CD14-positive monocyte (primary cell): ENCODE measurements around the gene MTMR3. TPM values are rescaled to one million over a fixed set of nuclear protein-coding genes. Genes with fewer than 3 reads are reported as not detected.
A peak's percentile ranks its signal among the peaks of the same experiment; 100 is the strongest.
"Not testable (repeated sequence)": the region's sequence is repeated elsewhere in the genome, so short reads cannot be mapped to it uniquely, and the experiment has no call there.

Source experiments
- DNase-seq, 3 donors: peaks; one replicate each; pipeline ENCODE4 v3.0.0-alpha.2; 2011 to 2022
- H2AFZ ChIP-seq: 2 replicates; pipeline ENCODE4 v1.6.0; 2012; ENCODE audit warnings: mild to moderate bottlenecking, low read depth, low read length, inconsistent platforms; ENCODE audit not compliant: insufficient read depth, poor library complexity, severe bottlenecking
- H3K27ac ChIP-seq, 2 donors: 1 replicate in 1 of 2; 2 replicates in 1 of 2; pipeline ENCODE4 v1.5.1; 2012 to 2013; ENCODE audit warnings: low read length in 2 of 2, control low read depth in 1 of 2, inconsistent platforms in 1 of 2, low read depth in 1 of 2, mild to moderate bottlenecking in 1 of 2
- H3K27me3 ChIP-seq, 2 donors: one replicate each; pipeline versions ENCODE4 v1.6.0 to v1.6.1; 2011 to 2013; ENCODE audit warnings: low read length in 2 of 2; ENCODE audit not compliant: control insufficient read depth in 2 of 2, insufficient read depth in 2 of 2
- H3K36me3 ChIP-seq, 2 donors: replicated peaks in 1 of 2; 1 replicate in 1 of 2; 2 replicates in 1 of 2; pipeline versions ENCODE4 v1.5.1 to v1.6.1; 2012 to 2013; ENCODE audit warnings: low read length in 2 of 2, control low read depth in 1 of 2, inconsistent platforms in 1 of 2, mild to moderate bottlenecking in 1 of 2; ENCODE audit not compliant: insufficient read depth in 2 of 2, control insufficient read depth in 1 of 2
- H3K4me1 ChIP-seq, 2 donors: 1 replicate in 1 of 2; 2 replicates in 1 of 2; pipeline versions ENCODE4 v1.5.1 to v1.6.1; 2012 to 2013; ENCODE audit warnings: low read length in 2 of 2, control low read depth in 1 of 2, inconsistent platforms in 1 of 2, mild to moderate bottlenecking in 1 of 2, moderate library complexity in 1 of 2; ENCODE audit not compliant: insufficient read depth in 2 of 2, control insufficient read depth in 1 of 2
- H3K4me2 ChIP-seq: replicated peaks from 2 replicates; pipeline ENCODE3; 2012; ENCODE audit warnings: low read length, moderate library complexity, mild to moderate bottlenecking; ENCODE audit not compliant: poor library complexity, severe bottlenecking; ENCODE audit errors: extremely low read depth
- H3K4me3 ChIP-seq, 3 experiments: fragments of 200-600 bp in 1 of 3; sonication (generic) in 1 of 3; replicated peaks in 1 of 3; 1 replicate in 2 of 3; 2 replicates in 1 of 3; pipeline ENCODE4 v1.5.1; 2011 to 2013; ENCODE audit warnings: low read length in 3 of 3, mild to moderate bottlenecking in 3 of 3, control low read depth in 2 of 3, low read depth in 2 of 3, inconsistent platforms in 1 of 3, moderate library complexity in 1 of 3
- H3K79me2 ChIP-seq: 2 replicates; pipeline ENCODE4 v1.6.0; 2012; ENCODE audit warnings: mild to moderate bottlenecking, control low read depth, inconsistent platforms, low read length, moderate library complexity; ENCODE audit not compliant: insufficient read depth
- H3K9ac ChIP-seq: 2 replicates; pipeline ENCODE4 v1.6.0; 2017; ENCODE audit warnings: low read length, mild to moderate bottlenecking; ENCODE audit not compliant: insufficient read depth, poor library complexity, severe bottlenecking
- H3K9me3 ChIP-seq, 2 donors: replicated peaks in 1 of 2; 1 replicate in 1 of 2; 2 replicates in 1 of 2; pipeline versions ENCODE4 v1.5.1 to v1.6.1; 2012 to 2013; ENCODE audit warnings: low read length in 2 of 2, control low read depth in 1 of 2; ENCODE audit not compliant: control insufficient read depth in 1 of 2, insufficient read depth in 1 of 2
- H4K20me1 ChIP-seq: 2 replicates; pipeline ENCODE4 v1.6.0; 2012; ENCODE audit warnings: mild to moderate bottlenecking, low read length, control low read depth, moderate library complexity; ENCODE audit not compliant: insufficient read depth
- H3K27ac Mint-ChIP-seq, 7 donors: one replicate each; pipeline ENCODE4 v1.8.0; 2020; ENCODE audit warnings: mild to moderate bottlenecking in 7 of 7, mixed read lengths in 7 of 7, moderate library complexity in 6 of 7, inconsistent platforms in 2 of 7
- H3K27me3 Mint-ChIP-seq, 3 donors: one replicate each; pipeline ENCODE4 v1.8.0; 2021 to 2022; ENCODE audit warnings: low read depth in 3 of 3, mild to moderate bottlenecking in 3 of 3, mixed read lengths in 3 of 3, moderate library complexity in 3 of 3, inconsistent platforms in 1 of 3
- H3K36me3 Mint-ChIP-seq, 2 donors: one replicate each; pipeline ENCODE4 v1.8.0; 2020; ENCODE audit warnings: mixed read lengths in 2 of 2, inconsistent platforms in 1 of 2, mild to moderate bottlenecking in 1 of 2
- H3K4me1 Mint-ChIP-seq: one replicate; pipeline ENCODE4 v1.8.0; 2020; ENCODE audit warnings: mild to moderate bottlenecking, mixed read lengths
- H3K4me3 Mint-ChIP-seq, 2 donors: one replicate each; pipeline ENCODE4 v1.8.0; 2020; ENCODE audit warnings: mild to moderate bottlenecking in 2 of 2, mixed read lengths in 2 of 2, moderate library complexity in 1 of 2
- H3K9me3 Mint-ChIP-seq, 7 donors: one replicate each; pipeline ENCODE4 v1.8.0; 2020 to 2022; ENCODE audit warnings: mixed read lengths in 7 of 7, mild to moderate bottlenecking in 6 of 7, moderate library complexity in 6 of 7, inconsistent platforms in 2 of 7
- WGBS: methylation state at CpG from one replicate; pipeline ENCODE4 v1.1.5; 2013; ENCODE audit warnings: missing lambda C conversion rate; ENCODE audit not compliant: insufficient coverage; 5-methylcytosine and 5-hydroxymethylcytosine counted together
- intact Hi-C, 2 donors: fragments of 100-400 bp; cut with micrococcal nuclease; formaldehyde crosslinking; loops; one replicate each; pipeline versions ENCODE4 v1.15.0 to v1.15.1; 2023
- polyA plus RNA-seq, 3 donors: library from polyadenylated mRNA; depleted of rRNA in 1 of 3; unstranded in 2 of 3; stranded (reverse) in 1 of 3; fragments of 300-500 nt in 2 of 3; fragments of >200 nt in 1 of 3; fragmentation: Illumina TruSeq in 2 of 3; gene quantifications; 1 replicate in 2 of 3; 2 replicates in 1 of 3; pipeline ENCODE4 v1.2.3, GENCODE V29; 2012 to 2021
- TF ChIP-seq, protein P1 (sequence below): fragments of 200-600 bp; IDR thresholded peaks from one replicate; pipeline ENCODE4 v1.8.0; 2022; ENCODE audit warnings: antibody characterized with exemption, mild to moderate bottlenecking

Gene MTMR3
- polyA plus RNA-seq, 3 donors, result 23.4 to 86.1 (median 30.2) TPM

DNA sequence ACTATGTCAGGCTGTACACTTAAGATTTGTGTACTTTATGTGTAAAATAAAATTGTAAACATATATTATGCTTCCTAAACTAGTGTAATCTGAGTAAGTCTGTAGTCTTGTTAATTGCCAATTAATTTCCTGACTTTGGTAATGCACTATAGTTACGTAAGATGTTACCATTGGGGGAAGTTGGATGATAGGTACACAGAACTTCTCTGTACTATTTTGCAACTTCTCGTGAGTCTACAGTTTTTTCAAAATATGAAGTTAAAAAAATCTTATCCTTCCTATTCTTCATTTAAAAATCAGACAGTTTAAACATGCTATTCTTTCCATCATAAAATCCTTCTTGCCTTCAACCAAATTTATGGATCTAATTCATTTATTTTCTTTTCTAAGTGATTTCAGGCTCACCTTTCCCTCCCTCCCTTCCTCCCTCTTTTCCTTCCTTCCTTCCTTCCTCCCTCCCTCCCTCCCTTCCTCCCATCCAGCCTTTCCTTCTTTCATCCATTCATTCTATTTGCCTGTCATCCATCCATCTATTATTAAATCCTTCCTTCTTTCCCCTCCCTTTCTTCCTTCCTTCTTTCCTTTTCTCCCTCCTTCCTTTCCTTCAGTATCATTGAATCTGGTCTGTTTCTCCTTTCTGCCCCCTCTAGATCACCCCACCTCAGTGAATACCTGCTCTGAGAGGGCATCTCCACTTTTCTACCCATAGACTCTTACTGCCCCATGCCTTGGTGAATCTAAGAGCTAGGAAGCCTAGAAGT, 22.8 kb upstream of the MTMR3 start:
- peak overlapping the region; percentile 72 to 86 for H3K27ac ChIP-seq
- H3K36me3 Mint-ChIP-seq, result no peaks in the 10 kb centered on the region
- H3K27me3 ChIP-seq, result no peaks in the 10 kb centered on the region
- H3K4me3 Mint-ChIP-seq, result peak overlapping the region; percentile 63 to 86
- peak overlapping the region; percentile 74 for H3K4me2 ChIP-seq
- H3K9me3 ChIP-seq, result no peaks in the 10 kb centered on the region
- no CpG with 5 or more reads among the region's 2 CpGs for WGBS
- peaks cover 0 to 3% (median 1%) of the 10 kb centered on the region in 3 donors for H3K27me3 Mint-ChIP-seq
- peaks cover 43% of the 10 kb centered on the region for H3K4me1 Mint-ChIP-seq
- H2AFZ ChIP-seq, result peak overlapping the region; percentile 52
- H3K27ac Mint-ChIP-seq, result peak overlapping the region; percentile 95 to 97 (median 97)
- H3K9me3 Mint-ChIP-seq, result no peaks in the 10 kb centered on the region
- no peak overlapping the region for H3K9ac ChIP-seq
- H3K4me3 ChIP-seq, result peak overlapping the region in 1 of 3 experiments; percentile 60
- H3K36me3 ChIP-seq, result no peaks in the 10 kb centered on the region
- TF ChIP-seq, protein P1, sequence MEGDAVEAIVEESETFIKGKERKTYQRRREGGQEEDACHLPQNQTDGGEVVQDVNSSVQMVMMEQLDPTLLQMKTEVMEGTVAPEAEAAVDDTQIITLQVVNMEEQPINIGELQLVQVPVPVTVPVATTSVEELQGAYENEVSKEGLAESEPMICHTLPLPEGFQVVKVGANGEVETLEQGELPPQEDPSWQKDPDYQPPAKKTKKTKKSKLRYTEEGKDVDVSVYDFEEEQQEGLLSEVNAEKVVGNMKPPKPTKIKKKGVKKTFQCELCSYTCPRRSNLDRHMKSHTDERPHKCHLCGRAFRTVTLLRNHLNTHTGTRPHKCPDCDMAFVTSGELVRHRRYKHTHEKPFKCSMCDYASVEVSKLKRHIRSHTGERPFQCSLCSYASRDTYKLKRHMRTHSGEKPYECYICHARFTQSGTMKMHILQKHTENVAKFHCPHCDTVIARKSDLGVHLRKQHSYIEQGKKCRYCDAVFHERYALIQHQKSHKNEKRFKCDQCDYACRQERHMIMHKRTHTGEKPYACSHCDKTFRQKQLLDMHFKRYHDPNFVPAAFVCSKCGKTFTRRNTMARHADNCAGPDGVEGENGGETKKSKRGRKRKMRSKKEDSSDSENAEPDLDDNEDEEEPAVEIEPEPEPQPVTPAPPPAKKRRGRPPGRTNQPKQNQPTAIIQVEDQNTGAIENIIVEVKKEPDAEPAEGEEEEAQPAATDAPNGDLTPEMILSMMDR, result no peak
- peaks cover 47 to 49% of the 10 kb centered on the region in 2 donors for H3K4me1 ChIP-seq
- DNase-seq, result peak; percentile 55 to 90 (median 84)
- no peaks in the 10 kb centered on the region for H3K79me2 ChIP-seq
- intact Hi-C loops, result no loop called here
- H4K20me1 ChIP-seq, result no peaks in the 10 kb centered on the region

DNA sequence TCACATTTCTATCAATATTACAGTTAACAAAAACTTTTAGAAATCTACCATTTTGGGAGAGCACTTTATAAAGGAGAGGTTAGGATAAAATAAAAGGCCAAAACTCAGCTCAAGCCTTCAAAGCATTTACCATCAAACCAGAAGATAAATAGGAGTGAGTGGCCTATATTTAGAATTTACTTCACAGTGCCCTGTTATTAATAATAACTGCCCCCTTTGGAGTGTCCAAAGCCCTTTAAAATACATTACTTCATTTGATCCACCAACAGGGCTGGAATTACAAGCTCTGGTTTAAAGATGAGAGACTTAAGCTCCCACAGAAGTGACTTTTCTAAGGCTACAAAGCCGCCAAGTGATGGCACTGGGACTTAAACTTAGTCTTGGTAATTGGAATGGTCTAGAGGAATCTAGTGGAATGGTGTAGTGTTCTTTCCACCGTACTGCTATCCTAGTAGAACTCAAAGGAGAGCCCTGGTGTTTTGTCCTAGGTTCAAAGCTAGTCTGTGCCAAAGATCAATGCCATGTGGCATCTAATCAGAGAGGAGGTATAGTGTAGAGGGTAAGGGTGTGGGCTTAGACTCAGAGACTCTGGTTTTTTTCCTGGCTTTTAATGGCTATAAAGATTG, 21.2 kb upstream of the MTMR3 start:
- Histone ChIP-seq H3K79me2 (no peaks in the 10 kb centered on the region), H3K4me1 (peaks cover 31 to 33% of the 10 kb centered on the region in 2 donors), H3K4me3 (no peak overlapping the region), H3K27me3 (no peaks in the 10 kb centered on the region), H3K27ac (peak overlapping the region in 1 of 2 donors; percentile 86), H3K9me3 (no peaks in the 10 kb centered on the region), H4K20me1 (no peaks in the 10 kb centered on the region), H2AFZ (no peak overlapping the region), H3K9ac (no peak overlapping the region), H3K4me2 (no peak overlapping the region), H3K36me3 (no peaks in the 10 kb centered on the region)
- Mint-ChIP-seq H3K4me1 (peaks cover 28% of the 10 kb centered on the region), H3K27me3 (peaks cover 0 to 3% (median 0%) of the 10 kb centered on the region in 3 donors), H3K27ac (peak overlapping the region in 3 of 7 donors; percentile 14 to 97 (median 95)), H3K9me3 (no peaks in the 10 kb centered on the region), H3K4me3 (no peak overlapping the region), H3K36me3 (no peaks in the 10 kb centered on the region)
- TF ChIP-seq, protein P1, result no peak
- intact Hi-C loops, result no loop called here
- WGBS, result 100% methylated on average over 2 of the region's 2 CpGs
- no peak for DNase-seq

GRCh38 chr22:29865572-29865971, 17.4 kb upstream of the MTMR3 start:
- H3K27me3 Mint-ChIP-seq, H3K36me3 ChIP-seq, H3K9me3 ChIP-seq, H3K27ac Mint-ChIP-seq, H3K27ac ChIP-seq, H3K9me3 Mint-ChIP-seq, intact Hi-C loops, H2AFZ ChIP-seq, H3K4me2 ChIP-seq, H3K4me3 ChIP-seq, DNase-seq, H3K36me3 Mint-ChIP-seq, H4K20me1 ChIP-seq, H3K27me3 ChIP-seq, H3K79me2 ChIP-seq, H3K9ac ChIP-seq, H3K4me3 Mint-ChIP-seq: not testable (repeated sequence)
- peaks cover 21% of the 10 kb centered on the region for H3K4me1 Mint-ChIP-seq
- 93% methylated on average over 3 of the region's 13 CpGs for WGBS
- H3K4me1 ChIP-seq, result peaks cover 16 to 21% of the 10 kb centered on the region in 2 donors
